PC-9 (cell line): ENCODE results near the gene ZNF397. TPM values are rescaled to one million over a fixed set of nuclear protein-coding genes. Genes with fewer than 3 reads are reported as not detected.

ENCODE experiments used
- BruUV-seq: library from RNA; stranded (reverse); fragments of 400-500 nt; replicated peaks from 2 replicates; lab custom pipeline; 2021; lab: Mats Ljungman, UMichigan
- CTCF ChIA-PET: fragments of 300-600 bp; sonication (Branson Sonifier 250); formaldehyde crosslinking; loops from one replicate; lab custom pipeline; 2022; ENCODE audit warnings: antibody characterized with exemption; lab: Charles Lee
- POLR2A ChIA-PET: fragments of 300-600 bp; sonication (Branson Sonifier 250); formaldehyde crosslinking; loops from one replicate; lab custom pipeline; 2022; ENCODE audit warnings: antibody characterized with exemption; ENCODE audit not compliant: unreplicated experiment; lab: Charles Lee
- DNase-seq, 2 experiments: peaks; one replicate each; pipeline versions ENCODE4 v3.0.0 to v3.0.0-alpha.2; 2015 to 2022; ENCODE audit warnings: mixed read lengths in 1 of 2
- H2AFZ ChIP-seq: fragments of 200-600 bp; sonication (generic); 2 replicates; pipeline ENCODE4 v1.8.1; 2017; ENCODE audit warnings: antibody characterized with exemption
- H3F3A ChIP-seq: fragments of 200-600 bp; sonication (generic); 2 replicates; pipeline ENCODE4 v1.8.1; 2017; ENCODE audit warnings: antibody characterized with exemption, mild to moderate bottlenecking, low read depth; ENCODE audit not compliant: insufficient read depth
- H3K27ac ChIP-seq: fragments of 200-600 bp; sonication (generic); 2 replicates; pipeline ENCODE4 v1.6.1; 2016; ENCODE audit warnings: mixed run types
- H3K27me3 ChIP-seq: fragments of 200-600 bp; sonication (generic); 2 replicates; pipeline ENCODE4 v1.6.1; 2016; ENCODE audit warnings: low read depth, mixed run types; ENCODE audit not compliant: insufficient read depth
- H3K36me3 ChIP-seq: fragments of 200-600 bp; sonication (generic); 2 replicates; pipeline ENCODE4 v1.6.1; 2016; ENCODE audit warnings: low read depth, mixed run types
- H3K4me1 ChIP-seq: fragments of 200-600 bp; sonication (generic); replicated peaks from 2 replicates; pipeline ENCODE4 v1.6.1; 2016; ENCODE audit warnings: mixed run types; ENCODE audit not compliant: insufficient read depth
- H3K4me2 ChIP-seq: fragments of 200-600 bp; sonication (generic); 2 replicates; pipeline ENCODE4 v1.6.1; 2017; ENCODE audit warnings: mixed run types
- H3K4me3 ChIP-seq: fragments of 200-600 bp; sonication (generic); 2 replicates; pipeline ENCODE4 v1.6.1; 2016; ENCODE audit warnings: mixed run types
- H3K79me2 ChIP-seq: fragments of 200-600 bp; sonication (generic); 2 replicates; pipeline ENCODE4 v1.6.1; 2017; ENCODE audit warnings: low read depth, mixed run types
- H3K9me2 ChIP-seq: fragments of 200-600 bp; sonication (generic); 2 replicates; pipeline ENCODE4 v1.8.1; 2017; ENCODE audit warnings: mild to moderate bottlenecking; ENCODE audit not compliant: insufficient read depth
- H3K9me3 ChIP-seq: fragments of 200-600 bp; sonication (generic); 2 replicates; pipeline ENCODE4 v1.8.1; 2016; ENCODE audit warnings: low read depth; ENCODE audit not compliant: insufficient read depth
- H4K20me1 ChIP-seq: fragments of 200-600 bp; sonication (generic); 2 replicates; pipeline ENCODE4 v1.8.1; 2017; ENCODE audit not compliant: insufficient read depth
- EZH2 ChIP-seq: fragments of 200-600 bp; sonication (generic); IDR thresholded peaks from 2 replicates; pipeline ENCODE4 v1.8.0; 2017; ENCODE audit warnings: antibody characterized with exemption, low read depth
- intact Hi-C: fragments of 100-400 bp; cut with micrococcal nuclease; formaldehyde crosslinking; loops from one replicate; pipeline ENCODE4 v1.10.0; 2022; ENCODE audit not compliant: unreplicated experiment
- total RNA-seq: library from RNA; stranded (reverse); gene quantifications from 2 replicates; pipeline ENCODE4 v1.2.3, GENCODE V29; 2021
- TF ChIP-seq, protein P1 (sequence below): fragments of 200-600 bp; sonication (generic); conservative IDR thresholded peaks from 2 replicates; pipeline ENCODE4 v1.6.1; 2017; ENCODE audit warnings: mixed run types, antibody characterized with exemption, mild to moderate bottlenecking, moderate library complexity

Gene ZNF397
- total RNA-seq, 1 experiment from 2014 or later = 9.3 TPM

DNA sequence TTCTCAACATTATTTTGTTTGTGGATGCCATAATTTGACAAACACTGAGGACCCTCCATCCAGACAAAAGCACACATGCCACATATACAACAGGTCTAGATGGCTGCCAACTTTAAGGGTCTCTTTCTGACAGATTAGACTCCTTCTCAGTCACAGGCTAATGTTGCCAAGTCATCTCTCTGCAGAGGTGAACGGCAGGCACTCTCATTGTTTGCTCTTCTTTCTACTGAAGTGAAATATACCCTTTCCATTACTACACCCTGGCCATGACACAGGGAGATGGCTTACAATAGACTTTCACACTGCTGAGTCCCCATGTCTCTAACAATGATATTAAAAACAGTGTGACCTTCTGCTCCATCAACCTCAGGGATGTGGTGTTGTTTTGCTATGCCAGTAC, 47.5 kb upstream of the ZNF397 start:
- Histone ChIP-seq H2AFZ (no peak overlapping the region), H3F3A (no peaks in the 10 kb centered on the region), H3K27ac (no peak overlapping the region), H3K36me3 (no peaks in the 10 kb centered on the region), H3K4me2 (no peak overlapping the region), H3K79me2 (no peaks in the 10 kb centered on the region), H3K4me1 (no peaks in the 10 kb centered on the region), H3K4me3 (no peak overlapping the region), H3K9me2 (no peaks in the 10 kb centered on the region), H4K20me1 (no peaks in the 10 kb centered on the region), H3K27me3 (no peaks in the 10 kb centered on the region), H3K9me3 (no peaks in the 10 kb centered on the region)
- BruUV-seq = no TSS peak
- no peak for DNase-seq
- intact Hi-C loops = no loop called here
- TF ChIP-seq, protein P1, sequence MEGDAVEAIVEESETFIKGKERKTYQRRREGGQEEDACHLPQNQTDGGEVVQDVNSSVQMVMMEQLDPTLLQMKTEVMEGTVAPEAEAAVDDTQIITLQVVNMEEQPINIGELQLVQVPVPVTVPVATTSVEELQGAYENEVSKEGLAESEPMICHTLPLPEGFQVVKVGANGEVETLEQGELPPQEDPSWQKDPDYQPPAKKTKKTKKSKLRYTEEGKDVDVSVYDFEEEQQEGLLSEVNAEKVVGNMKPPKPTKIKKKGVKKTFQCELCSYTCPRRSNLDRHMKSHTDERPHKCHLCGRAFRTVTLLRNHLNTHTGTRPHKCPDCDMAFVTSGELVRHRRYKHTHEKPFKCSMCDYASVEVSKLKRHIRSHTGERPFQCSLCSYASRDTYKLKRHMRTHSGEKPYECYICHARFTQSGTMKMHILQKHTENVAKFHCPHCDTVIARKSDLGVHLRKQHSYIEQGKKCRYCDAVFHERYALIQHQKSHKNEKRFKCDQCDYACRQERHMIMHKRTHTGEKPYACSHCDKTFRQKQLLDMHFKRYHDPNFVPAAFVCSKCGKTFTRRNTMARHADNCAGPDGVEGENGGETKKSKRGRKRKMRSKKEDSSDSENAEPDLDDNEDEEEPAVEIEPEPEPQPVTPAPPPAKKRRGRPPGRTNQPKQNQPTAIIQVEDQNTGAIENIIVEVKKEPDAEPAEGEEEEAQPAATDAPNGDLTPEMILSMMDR = no peak
- no peak for TF ChIP-seq EZH2
- ChIA-PET POLR2A (no interaction called here), CTCF (no interaction called here)

DNA sequence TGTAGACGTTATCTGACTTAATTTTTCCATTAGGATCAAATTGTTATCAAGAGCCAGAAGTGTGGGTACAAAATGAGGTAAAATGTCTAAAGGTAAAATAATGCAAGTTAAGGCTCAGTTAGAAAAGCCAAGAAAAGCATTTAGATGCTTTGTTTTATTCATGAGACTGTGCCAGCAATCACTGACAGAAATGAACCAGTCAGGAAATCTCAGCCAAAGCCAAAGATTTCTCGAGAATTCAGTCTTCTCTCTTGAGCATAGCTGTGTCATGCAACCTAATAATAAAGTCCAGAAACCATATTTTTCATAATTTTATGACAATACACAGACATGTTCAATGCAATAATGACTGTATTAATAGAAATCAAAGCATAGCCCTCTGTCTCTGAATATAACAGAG, 43.5 kb upstream of the ZNF397 start:
- Histone ChIP-seq H3K79me2 (no peaks in the 10 kb centered on the region), H3K27ac (no peak overlapping the region), H4K20me1 (no peaks in the 10 kb centered on the region), H3F3A (no peaks in the 10 kb centered on the region), H3K4me1 (no peaks in the 10 kb centered on the region), H2AFZ (no peak overlapping the region), H3K36me3 (no peaks in the 10 kb centered on the region), H3K9me2 (no peaks in the 10 kb centered on the region), H3K4me3 (no peak overlapping the region), H3K4me2 (no peak overlapping the region), H3K9me3 (no peaks in the 10 kb centered on the region), H3K27me3 (no peaks in the 10 kb centered on the region)
- no TSS peak for BruUV-seq
- intact Hi-C loops = no loop called here
- no peak for TF ChIP-seq EZH2
- TF ChIP-seq, protein P1 = no peak
- ChIA-PET CTCF (no interaction called here), POLR2A (no interaction called here)
- no peak for DNase-seq

DNA sequence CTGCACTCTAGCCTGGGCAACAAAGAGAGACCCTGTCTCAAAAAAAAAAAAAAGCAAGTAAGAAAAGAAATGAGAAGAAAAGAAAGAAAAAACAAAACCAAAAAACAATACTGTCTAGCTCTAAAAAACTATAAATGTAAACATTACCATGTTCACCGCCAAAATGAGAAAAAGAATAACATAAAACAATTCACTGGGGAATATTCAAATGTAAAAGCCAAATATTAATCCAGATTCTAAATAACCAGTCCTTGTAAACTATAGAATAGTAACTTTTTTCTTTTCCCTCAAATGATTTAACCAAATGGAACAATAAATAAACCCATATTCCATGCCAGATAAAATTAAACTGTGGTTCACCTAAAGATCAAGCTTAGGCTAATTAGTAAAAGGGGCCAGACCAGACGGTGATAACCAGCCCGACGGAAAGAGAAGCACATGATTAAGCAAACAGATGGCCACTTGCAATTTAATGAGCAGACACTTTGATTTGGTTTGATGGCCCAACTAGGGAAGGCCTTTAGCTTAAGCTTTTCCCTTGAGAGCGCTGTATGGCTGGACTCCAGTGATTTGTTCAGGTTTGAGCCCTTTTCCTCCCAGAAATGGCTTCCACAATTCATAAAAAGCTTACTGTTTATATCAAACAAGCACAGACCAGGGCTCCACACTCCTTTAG, 39.4 kb upstream of the ZNF397 start:
- no peaks in the 10 kb centered on the region for H3K27me3 ChIP-seq
- DNase-seq = no peak
- POLR2A ChIA-PET = no interaction called here
- H3K9me2 ChIP-seq = no peaks in the 10 kb centered on the region
- no peaks in the 10 kb centered on the region for H3K79me2 ChIP-seq
- H3K4me2 ChIP-seq = no peak overlapping the region
- TF ChIP-seq EZH2 = no peak
- TF ChIP-seq, protein P1 = no peak
- no peaks in the 10 kb centered on the region for H3F3A ChIP-seq
- no TSS peak for BruUV-seq
- CTCF ChIA-PET = interaction anchor here (0.6 kb wide), 1 partner anchor 604 kb away, joined by 5 read pairs; no protein-coding TSS in a partner anchor
- no peak overlapping the region for H3K27ac ChIP-seq
- H3K4me1 ChIP-seq = no peaks in the 10 kb centered on the region
- H3K4me3 ChIP-seq = no peak overlapping the region
- H4K20me1 ChIP-seq = no peaks in the 10 kb centered on the region
- H2AFZ ChIP-seq = no peak overlapping the region
- intact Hi-C loops = no loop called here
- H3K9me3 ChIP-seq = no peaks in the 10 kb centered on the region
- no peaks in the 10 kb centered on the region for H3K36me3 ChIP-seq
